Stimulated activated effector memory CD8-positive, alpha-beta T cell treated with anti-CD3 and anti-CD28 coated beads, Interleukin-12 subunit alpha, Interleukin-12 subunit beta, amount 100 ng/mL, for 72 hours (primary cell): ENCODE data around the gene LGALS8.

ENCODE experiments used
- ATAC-seq: fragments of 150-1000 bp; cut with Tn5 transposase; 2 replicates; pipeline ENCODE4 v1.10.0; 2021
- DNase-seq, 2 donors: peaks; one replicate each; pipeline ENCODE4 v3.0.0; 2021 to 2022; ENCODE audit warnings: low spot score in 2 of 2
- H3K27ac Mint-ChIP-seq: one replicate; pipeline ENCODE4 v1.8.0; 2022; ENCODE audit warnings: mild to moderate bottlenecking, mixed read lengths
- H3K36me3 Mint-ChIP-seq: one replicate; pipeline ENCODE4 v1.8.0; 2022; ENCODE audit warnings: mild to moderate bottlenecking, mixed read lengths
- H3K4me1 Mint-ChIP-seq: one replicate; pipeline ENCODE4 v1.8.0; 2022; ENCODE audit warnings: mixed read lengths
- H3K4me3 Mint-ChIP-seq: one replicate; pipeline ENCODE4 v1.8.0; 2022; ENCODE audit warnings: mild to moderate bottlenecking, mixed read lengths
- H3K9me3 Mint-ChIP-seq: one replicate; pipeline ENCODE4 v1.8.0; 2022; ENCODE audit warnings: mixed read lengths

Gene LGALS8

DNA sequence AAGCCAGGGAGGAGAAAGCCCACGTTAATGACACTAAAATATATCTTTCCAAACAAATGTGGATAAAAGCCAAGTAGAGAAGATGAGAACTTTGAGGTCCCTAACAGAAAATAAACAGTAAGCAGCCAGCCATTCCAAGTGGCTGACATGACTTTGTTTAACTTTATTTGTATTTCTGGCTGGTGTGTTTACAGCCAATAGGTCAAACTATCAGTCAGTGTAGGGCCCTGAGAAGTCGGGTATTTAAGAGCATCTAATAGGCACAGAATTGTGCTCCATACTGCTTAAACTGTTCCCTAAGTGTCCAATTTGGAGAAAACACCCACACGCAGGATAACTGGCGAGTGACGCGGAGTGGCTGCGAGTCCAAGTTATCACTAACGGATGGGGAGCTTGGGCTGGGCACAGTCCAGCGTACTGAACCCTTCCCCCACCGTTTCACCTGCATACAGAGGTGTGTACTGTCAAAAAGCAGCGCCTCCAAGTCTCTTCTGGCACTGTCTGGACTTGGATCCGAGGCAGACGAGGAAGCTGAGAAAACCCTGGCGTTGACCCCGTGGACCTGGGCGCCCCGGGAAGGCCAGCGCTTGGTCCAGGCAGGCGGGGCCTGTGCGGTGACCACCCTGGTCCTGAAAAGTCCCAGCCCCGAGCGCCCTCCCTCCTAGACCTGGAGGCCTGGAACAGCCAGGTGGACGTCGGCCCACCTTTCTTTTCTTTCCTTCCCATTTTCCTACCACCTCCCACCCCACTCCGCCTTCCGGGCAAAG lies 662 bp upstream of the LGALS8 start:
- peak overlapping the region; percentile 96 for H3K4me3 Mint-ChIP-seq
- DNase-seq (peak in 1 of 2 donors; percentile 60), ATAC-seq (no peak)
- H3K27ac Mint-ChIP-seq, result peak overlapping the region; percentile 100
- H3K4me1 Mint-ChIP-seq, result peaks cover 37% of the 10 kb centered on the region
- peaks cover 48% of the 10 kb centered on the region for H3K36me3 Mint-ChIP-seq
- H3K9me3 Mint-ChIP-seq, result no peaks in the 10 kb centered on the region

DNA sequence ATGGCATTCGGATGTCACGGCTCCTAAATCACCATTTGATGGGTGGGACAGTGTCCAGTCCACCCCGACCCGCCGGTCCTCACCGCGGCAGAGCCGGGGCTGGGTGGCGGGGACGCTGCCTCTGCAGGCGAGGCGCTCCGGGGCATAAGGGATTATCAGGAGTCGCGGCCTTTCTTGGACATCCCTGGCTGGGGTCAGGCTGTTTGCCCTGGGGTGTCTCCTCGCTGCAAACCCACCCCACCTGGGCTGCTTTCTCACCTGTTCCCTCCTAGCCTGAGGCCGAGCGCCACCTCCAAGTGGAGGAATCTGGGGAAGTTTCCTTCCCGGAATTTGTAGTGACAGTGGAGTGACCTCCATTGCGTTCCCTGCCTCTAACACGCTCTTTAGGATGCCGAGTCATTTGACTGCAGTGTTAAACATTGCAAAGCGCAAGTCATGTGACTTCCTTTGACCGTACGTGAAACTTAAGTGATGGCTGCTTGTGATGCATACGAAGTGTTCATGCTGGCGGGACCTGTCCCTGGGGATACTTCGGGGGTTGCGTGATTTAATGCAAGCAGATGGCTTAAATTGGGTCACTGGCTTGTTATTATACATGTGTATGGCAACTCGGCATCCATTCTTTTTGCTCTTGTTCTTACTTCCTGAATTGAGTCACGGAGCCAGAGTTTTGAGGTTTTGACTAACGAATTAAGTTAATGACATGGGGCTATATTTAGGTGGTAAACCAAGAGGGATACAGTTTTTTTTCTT lies 536 bp downstream of the LGALS8 start:
- Mint-ChIP-seq H3K4me1 (peaks cover 34% of the 10 kb centered on the region), H3K27ac (peak overlapping the region; percentile 100), H3K9me3 (no peaks in the 10 kb centered on the region), H3K4me3 (peak overlapping the region; percentile 96), H3K36me3 (peaks cover 60% of the 10 kb centered on the region)
- peak; percentile 95 for ATAC-seq
- peak; percentile 42 to 77 for DNase-seq

DNA sequence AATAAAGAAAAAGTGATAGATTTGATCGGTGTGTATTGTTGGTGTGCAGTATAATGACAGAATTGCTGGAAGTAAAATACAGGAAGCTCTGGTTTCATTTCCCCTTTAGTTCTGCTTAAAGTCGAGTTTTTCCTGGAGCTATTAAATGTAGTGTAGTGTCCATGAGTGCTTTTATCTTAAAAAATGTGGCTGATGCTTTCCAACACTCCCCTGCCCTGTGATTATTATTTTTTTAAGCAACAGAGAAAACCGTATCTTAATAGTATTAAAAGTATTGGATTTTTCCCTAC lies 1.1 kb downstream of the LGALS8 start:
- peak overlapping the region; percentile 96 for H3K4me3 Mint-ChIP-seq
- DNase-seq, result no peak
- H3K27ac Mint-ChIP-seq, result peak overlapping the region; percentile 100
- H3K4me1 Mint-ChIP-seq, result peaks cover 34% of the 10 kb centered on the region
- ATAC-seq, result no peak
- H3K36me3 Mint-ChIP-seq, result peaks cover 65% of the 10 kb centered on the region
- no peaks in the 10 kb centered on the region for H3K9me3 Mint-ChIP-seq

DNA sequence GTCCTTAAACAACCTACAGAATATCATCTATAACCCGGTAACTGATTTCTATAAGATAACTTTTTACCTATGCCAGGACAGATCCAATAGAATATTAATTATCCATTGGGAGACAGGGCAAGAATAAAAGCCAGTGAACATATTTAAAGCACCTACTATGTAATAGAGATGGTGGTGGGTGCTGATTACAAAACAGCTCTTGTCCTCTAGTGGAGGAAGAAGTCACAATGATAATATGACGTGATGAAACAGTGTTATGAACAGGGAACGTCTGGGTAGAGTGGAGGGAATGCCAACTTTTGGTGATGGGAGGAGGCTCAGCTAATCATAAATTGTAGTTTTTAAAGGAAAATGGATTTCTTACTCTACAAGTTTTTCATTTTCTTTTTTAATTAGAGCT lies 2.3 kb downstream of the LGALS8 start:
- H3K36me3 Mint-ChIP-seq, result peaks cover 78% of the 10 kb centered on the region
- peaks cover 37% of the 10 kb centered on the region for H3K4me1 Mint-ChIP-seq
- no peak for DNase-seq
- H3K27ac Mint-ChIP-seq, result peak overlapping the region; percentile 58
- no peak for ATAC-seq
- H3K4me3 Mint-ChIP-seq, result peak overlapping the region; percentile 13
- no peaks in the 10 kb centered on the region for H3K9me3 Mint-ChIP-seq

DNA sequence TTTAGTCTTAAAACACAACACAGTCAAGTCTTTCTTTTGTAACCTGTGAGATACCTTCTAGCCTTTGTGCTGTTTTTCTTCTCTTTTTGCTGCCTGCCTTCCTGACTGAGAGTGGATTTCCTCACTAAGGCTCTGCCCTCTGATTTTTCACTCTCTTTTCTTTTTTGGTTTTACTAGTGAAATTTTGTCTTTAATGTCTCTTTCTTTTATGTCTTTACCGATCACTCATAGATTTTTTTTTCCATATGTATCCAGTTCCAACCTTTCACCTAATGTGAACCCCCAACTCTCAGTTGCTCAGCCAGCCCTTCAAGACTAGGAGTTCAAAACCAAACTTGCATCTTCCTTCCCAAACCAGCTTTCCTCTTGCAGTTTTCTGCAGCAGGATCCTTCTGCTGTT lies 6.5 kb downstream of the LGALS8 start:
- no peak overlapping the region for H3K27ac Mint-ChIP-seq
- peaks cover 100% of the 10 kb centered on the region for H3K36me3 Mint-ChIP-seq
- DNase-seq, result no peak
- no peaks in the 10 kb centered on the region for H3K9me3 Mint-ChIP-seq
- H3K4me3 Mint-ChIP-seq, result no peak overlapping the region
- H3K4me1 Mint-ChIP-seq, result peaks cover 54% of the 10 kb centered on the region
- ATAC-seq, result no peak

DNA sequence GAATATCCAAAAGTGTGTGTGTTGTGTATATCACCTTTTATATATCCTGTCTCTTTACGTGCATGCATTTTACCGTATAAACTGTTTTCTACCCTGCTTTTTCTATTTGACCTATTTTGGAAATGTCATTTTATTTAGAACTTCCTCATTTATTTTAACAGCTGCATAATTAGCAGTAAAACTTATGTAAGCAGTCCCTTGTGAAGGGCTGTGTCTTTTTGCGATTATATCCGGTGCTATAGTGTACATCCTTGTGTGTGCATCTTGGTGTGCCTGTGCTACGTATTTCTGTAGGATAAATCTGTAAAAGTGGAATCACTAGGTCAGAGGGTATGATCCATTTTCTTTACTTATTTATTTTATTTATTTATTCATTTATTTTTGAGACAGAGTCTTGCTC lies 7.2 kb downstream of the LGALS8 start:
- Mint-ChIP-seq H3K9me3 (no peaks in the 10 kb centered on the region), H3K27ac (no peak overlapping the region), H3K4me3 (no peak overlapping the region), H3K4me1 (peaks cover 58% of the 10 kb centered on the region), H3K36me3 (peaks cover 100% of the 10 kb centered on the region)
- no peak for DNase-seq
- ATAC-seq, result no peak

DNA sequence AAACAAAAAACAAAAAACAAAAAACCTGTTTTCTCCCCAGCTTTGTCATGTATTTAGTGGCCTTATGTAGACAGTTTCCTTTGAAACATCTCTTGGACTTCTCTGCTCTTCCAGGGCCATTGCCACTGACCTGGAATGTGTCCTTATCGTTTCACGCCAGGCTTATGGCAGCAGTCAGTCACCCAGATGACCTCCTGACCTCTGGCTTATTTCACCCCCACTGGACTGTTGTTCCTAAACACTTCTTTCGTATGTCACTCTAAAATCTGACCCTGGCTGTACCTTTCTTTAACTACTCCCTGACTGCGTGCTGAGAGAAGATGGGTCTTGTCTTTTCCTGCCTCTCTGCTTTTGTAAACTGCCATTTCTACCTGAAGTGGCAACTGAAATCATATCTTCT lies 9.1 kb downstream of the LGALS8 start:
- Mint-ChIP-seq H3K27ac (peak overlapping the region; percentile 89), H3K4me3 (no peak overlapping the region), H3K36me3 (peaks cover 100% of the 10 kb centered on the region), H3K4me1 (peaks cover 59% of the 10 kb centered on the region), H3K9me3 (no peaks in the 10 kb centered on the region)
- DNase-seq, result no peak
- no peak for ATAC-seq

DNA sequence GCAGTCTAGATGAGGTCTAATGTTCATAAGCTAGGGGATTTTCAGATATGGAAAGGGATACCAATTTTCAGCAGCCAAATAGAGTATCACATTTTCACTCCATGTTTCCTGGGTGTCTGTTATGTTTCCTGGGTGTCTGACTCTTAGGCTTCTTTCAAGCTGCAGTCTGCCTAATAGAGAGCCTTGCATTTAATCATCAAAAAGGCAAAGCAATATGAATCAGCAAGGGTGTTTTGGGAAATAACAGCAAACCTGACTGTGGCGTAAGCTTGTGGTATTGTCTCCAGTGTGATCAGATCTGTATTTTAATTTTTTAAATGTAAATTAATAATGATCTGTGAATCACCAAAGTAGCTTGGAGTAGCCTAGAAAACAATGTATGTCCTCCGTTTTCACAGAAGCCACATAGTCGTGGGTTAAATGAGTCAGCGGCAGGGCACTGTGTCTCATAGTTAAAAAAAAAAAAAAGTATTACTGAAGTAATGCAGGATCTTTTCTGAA lies 10.4 kb downstream of the LGALS8 start:
- H3K4me1 Mint-ChIP-seq, result peaks cover 59% of the 10 kb centered on the region
- ATAC-seq, result peak; percentile 94
- no peaks in the 10 kb centered on the region for H3K9me3 Mint-ChIP-seq
- DNase-seq, result no peak
- H3K36me3 Mint-ChIP-seq, result peaks cover 100% of the 10 kb centered on the region
- peak overlapping the region; percentile 51 for H3K4me3 Mint-ChIP-seq
- H3K27ac Mint-ChIP-seq, result peak overlapping the region; percentile 89

DNA sequence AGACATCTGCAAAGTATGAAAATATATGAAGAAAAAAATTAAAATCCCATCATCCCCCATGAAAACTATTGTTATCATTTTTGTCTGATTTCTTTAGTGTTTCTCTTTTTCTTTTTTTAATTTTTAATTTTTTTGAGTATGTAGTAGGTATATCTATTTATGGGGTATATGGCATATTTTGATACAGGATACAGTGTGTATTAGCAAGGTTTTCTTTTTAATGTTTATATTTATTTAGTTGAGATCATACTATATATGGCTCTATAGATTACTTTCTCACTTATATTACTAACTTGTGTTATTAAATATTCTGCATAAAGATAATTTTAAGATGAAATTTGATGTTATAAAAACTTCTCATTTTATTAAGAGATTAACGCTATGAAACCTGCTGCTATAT lies 11.4 kb downstream of the LGALS8 start:
- peaks cover 100% of the 10 kb centered on the region for H3K36me3 Mint-ChIP-seq
- no peak overlapping the region for H3K4me3 Mint-ChIP-seq
- H3K4me1 Mint-ChIP-seq, result peaks cover 57% of the 10 kb centered on the region
- ATAC-seq, result no peak
- H3K9me3 Mint-ChIP-seq, result no peaks in the 10 kb centered on the region
- H3K27ac Mint-ChIP-seq, result peak overlapping the region; percentile 76
- DNase-seq, result no peak

DNA sequence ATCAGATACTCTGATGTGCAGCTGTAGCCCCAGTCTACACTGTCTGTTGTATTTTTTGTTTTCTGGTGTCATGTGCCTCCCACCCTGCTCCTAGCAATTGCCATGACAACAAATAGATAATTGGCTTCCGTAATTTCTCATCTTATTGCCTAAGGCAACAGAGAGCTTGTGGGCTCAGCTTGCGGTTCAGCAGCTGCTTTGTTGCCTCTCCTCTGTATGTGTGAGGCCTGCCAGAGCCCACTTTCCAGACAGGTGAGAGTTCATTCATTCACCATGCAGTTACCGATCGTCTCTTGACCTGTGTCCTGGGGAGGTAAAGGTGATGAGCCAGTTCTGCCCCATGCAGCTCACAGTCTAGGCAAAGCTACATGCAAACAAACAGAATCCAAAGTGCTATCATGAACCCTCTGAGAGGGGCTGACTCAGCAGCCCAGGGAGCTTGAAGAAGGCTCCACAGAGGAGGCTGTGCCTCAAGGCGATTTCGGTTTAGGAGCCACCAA lies 11.9 kb downstream of the LGALS8 start:
- peaks cover 100% of the 10 kb centered on the region for H3K36me3 Mint-ChIP-seq
- H3K9me3 Mint-ChIP-seq, result no peaks in the 10 kb centered on the region
- ATAC-seq (no peak), DNase-seq (no peak)
- H3K4me1 Mint-ChIP-seq, result peaks cover 52% of the 10 kb centered on the region
- H3K27ac Mint-ChIP-seq, result peak overlapping the region; percentile 76
- H3K4me3 Mint-ChIP-seq, result no peak overlapping the region

DNA sequence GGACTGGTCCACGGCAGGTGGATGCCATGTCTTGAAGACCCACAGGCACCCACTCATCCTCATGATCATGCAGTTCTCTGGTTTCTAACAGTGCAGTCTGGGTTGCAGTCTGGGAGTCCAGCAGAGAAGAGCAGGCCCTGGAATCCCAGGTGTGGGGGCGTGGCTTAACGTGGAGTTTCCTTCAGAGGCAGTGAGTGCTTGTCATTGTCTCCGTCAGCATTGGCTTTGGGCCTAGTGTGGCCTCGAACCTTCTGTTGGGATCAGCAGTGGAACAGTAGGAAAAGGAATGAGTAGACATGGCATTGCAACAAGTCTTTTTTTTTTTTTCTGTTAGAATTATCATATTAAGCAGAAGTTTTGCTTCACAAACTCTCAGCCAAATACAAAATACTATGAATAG lies 12.8 kb downstream of the LGALS8 start:
- peaks cover 44% of the 10 kb centered on the region for H3K4me1 Mint-ChIP-seq
- peak overlapping the region; percentile 76 for H3K27ac Mint-ChIP-seq
- no peak for ATAC-seq

DNA sequence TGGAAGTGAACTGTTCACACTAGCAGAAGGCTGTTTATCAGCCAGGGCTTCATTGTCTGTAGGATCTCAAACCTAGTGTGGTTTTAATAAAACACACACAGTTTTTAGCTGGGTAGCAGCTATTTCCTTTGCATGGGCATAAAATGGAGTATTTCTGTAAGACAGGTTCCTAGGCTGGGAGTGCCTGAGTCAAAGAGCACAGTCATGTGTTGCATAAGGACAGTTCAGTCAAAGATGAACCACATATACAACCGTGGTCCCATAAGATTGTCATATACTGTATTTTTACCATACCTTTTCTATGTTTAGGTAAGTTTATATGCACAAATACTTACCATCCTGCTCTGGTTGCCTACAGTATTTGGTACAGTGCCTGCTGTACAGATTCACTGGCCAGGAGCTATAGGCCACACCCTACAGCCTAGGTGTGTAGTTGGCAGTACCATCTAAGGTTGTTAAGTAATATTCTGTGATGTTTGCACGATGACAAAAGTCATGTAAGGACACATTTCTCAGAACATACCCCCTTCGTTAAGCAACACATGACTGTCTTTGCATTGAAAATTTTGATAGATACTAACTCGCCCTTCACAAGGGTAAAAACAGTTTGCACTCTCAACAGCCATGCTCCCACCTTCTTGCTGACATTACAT lies 17.2 kb downstream of the LGALS8 start:
- DNase-seq, result no peak
- Mint-ChIP-seq H3K4me1 (peaks cover 28% of the 10 kb centered on the region), H3K27ac (no peak overlapping the region), H3K9me3 (no peaks in the 10 kb centered on the region), H3K4me3 (no peak overlapping the region), H3K36me3 (peaks cover 100% of the 10 kb centered on the region)
- ATAC-seq, result no peak

More for the DNA sequence above, 12.8 kb downstream of the LGALS8 start:
- Mint-ChIP-seq H3K4me3 (no peak overlapping the region), H3K36me3 (peaks cover 100% of the 10 kb centered on the region), H3K9me3 (no peaks in the 10 kb centered on the region)
- DNase-seq, result no peak

DNA sequence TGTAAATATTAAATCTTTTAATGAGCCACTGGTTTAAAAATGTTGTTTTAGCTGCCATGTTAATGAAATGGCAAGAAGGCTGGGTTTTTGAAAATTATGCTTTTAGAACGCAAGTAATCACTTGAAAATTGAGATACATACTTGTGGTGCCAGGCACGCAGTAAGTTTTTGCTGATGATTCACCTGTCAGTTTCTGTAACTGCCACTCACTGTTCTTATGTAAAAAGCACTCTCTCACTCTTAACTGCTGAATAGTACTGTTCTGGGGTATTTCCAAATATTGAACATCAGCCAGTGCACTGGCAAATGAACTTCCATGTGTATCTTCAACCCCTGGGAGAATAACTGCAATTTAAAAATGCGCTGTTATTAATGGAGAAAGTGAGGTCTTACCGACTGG lies 17.9 kb downstream of the LGALS8 start:
- peak overlapping the region; percentile 34 for H3K27ac Mint-ChIP-seq
- no peaks in the 10 kb centered on the region for H3K9me3 Mint-ChIP-seq
- no peak for DNase-seq
- no peak for ATAC-seq
- no peak overlapping the region for H3K4me3 Mint-ChIP-seq
- peaks cover 100% of the 10 kb centered on the region for H3K36me3 Mint-ChIP-seq
- H3K4me1 Mint-ChIP-seq, result peaks cover 27% of the 10 kb centered on the region

DNA sequence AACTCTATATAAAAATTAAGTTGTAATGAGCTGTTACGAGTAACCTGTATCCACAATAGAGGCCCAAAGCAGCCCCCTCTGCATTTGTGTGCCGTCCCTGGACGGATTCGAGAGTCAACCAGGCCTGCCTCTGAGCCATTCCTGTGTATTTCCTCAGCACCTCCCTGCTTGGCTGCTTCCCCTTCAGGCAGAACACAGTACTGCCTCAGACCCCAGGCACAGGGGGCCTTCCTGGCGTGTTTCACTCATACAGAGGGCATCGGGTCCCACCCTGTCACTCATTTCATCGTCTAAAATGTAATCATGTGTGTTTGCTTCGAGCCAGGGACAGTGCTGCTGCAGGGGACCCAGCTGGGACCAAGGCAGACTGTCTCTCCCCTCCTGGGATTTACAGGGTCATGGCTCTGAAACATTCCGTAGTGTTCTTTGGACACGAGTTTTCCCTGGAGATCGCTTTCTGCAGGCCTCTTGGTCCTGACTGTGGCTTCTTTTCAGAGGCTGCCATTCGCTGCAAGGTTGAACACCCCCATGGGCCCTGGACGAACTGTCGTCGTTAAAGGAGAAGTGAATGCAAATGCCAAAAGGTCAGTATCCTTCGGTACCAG lies 19.4 kb downstream of the LGALS8 start:
- Mint-ChIP-seq H3K9me3 (no peaks in the 10 kb centered on the region), H3K36me3 (peaks cover 100% of the 10 kb centered on the region), H3K4me1 (peaks cover 29% of the 10 kb centered on the region), H3K4me3 (no peak overlapping the region), H3K27ac (peak overlapping the region; percentile 54)
- ATAC-seq, result peak; percentile 46
- no peak for DNase-seq

DNA sequence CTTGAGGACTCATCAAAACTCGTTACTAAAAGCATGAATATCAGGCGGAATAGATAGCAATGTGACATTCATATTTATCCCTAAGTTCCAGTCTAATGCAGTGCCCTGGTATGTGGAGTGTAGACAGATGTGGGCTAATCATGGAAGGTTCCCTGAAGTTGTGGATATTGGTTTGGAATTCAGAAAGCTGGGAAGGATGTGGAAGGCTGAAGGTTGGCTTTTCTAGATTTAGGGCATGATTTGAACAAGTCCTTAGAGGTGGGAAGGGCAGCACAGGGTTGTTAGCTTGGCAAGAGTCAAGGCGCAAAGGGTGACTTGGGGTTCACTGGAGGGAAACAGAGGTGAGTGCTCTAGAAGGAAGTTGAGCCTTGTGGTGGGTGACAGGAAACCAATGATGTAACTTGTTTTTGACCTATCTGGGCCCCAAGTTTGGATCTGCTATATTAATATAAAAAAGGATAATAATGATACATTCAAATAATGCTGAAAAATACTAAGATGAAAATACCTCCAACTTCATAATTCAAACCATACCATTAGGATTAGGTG lies 21.9 kb downstream of the LGALS8 start:
- ATAC-seq (no peak), DNase-seq (no peak)
- peaks cover 29% of the 10 kb centered on the region for H3K4me1 Mint-ChIP-seq
- H3K9me3 Mint-ChIP-seq, result no peaks in the 10 kb centered on the region
- H3K4me3 Mint-ChIP-seq, result no peak overlapping the region
- H3K36me3 Mint-ChIP-seq, result peaks cover 100% of the 10 kb centered on the region
- peak overlapping the region; percentile 80 for H3K27ac Mint-ChIP-seq
